DND-41 (cell line): ENCODE data around the gene TCP1.
"Not testable (repeated sequence)": the region's sequence is repeated elsewhere in the genome, so short reads cannot be mapped to it uniquely, and the experiment has no call there.

ENCODE experiments used
- ATAC-seq: fragments of 200-7000 bp; cut with Tn5 transposase; 3 replicates; pipeline ENCODE4 v1.9.1; 2021; ENCODE audit warnings: low read depth; ENCODE audit not compliant: insufficient read depth
- DNase-seq: peaks from one replicate; pipeline ENCODE4 v3.0.0-alpha.2; 2020
- H2AFZ ChIP-seq: 2 replicates; pipeline ENCODE4 v1.6.0; 2012; ENCODE audit warnings: low read depth, low read length
- H3K27ac ChIP-seq: 2 replicates; pipeline ENCODE4 v1.5.1; 2012; ENCODE audit warnings: low read length, inconsistent platforms
- H3K27me3 ChIP-seq: fragments of 200-600 bp; sonication (generic); 2 replicates; pipeline ENCODE4 v1.6.0; 2012; ENCODE audit warnings: low read length, mild to moderate bottlenecking, inconsistent platforms; ENCODE audit not compliant: insufficient read depth, poor library complexity
- H3K36me3 ChIP-seq: 2 replicates; pipeline ENCODE4 v1.5.1; 2012; ENCODE audit warnings: low read length, inconsistent platforms; ENCODE audit not compliant: insufficient read depth
- H3K4me1 ChIP-seq: 2 replicates; pipeline ENCODE4 v1.5.1; 2012; ENCODE audit warnings: mild to moderate bottlenecking, low read length; ENCODE audit not compliant: insufficient read depth
- H3K4me2 ChIP-seq: 2 replicates; pipeline ENCODE4 v1.6.0; 2012; ENCODE audit warnings: mild to moderate bottlenecking, moderate library complexity, low read length, inconsistent platforms; ENCODE audit not compliant: insufficient read depth
- H3K4me3 ChIP-seq, 2 experiments: fragments of 200-600 bp in 1 of 2; shearing (Covaris generic) in 1 of 2; 2 replicates each; pipeline ENCODE4 v1.5.1; 2012 to 2016; ENCODE audit warnings: inconsistent platforms in 2 of 2, low read length in 2 of 2, mild to moderate bottlenecking in 2 of 2, low read depth in 1 of 2, moderate library complexity in 1 of 2
- H3K79me2 ChIP-seq: 2 replicates; pipeline ENCODE4 v1.6.0; 2012; ENCODE audit warnings: low read length, inconsistent platforms; ENCODE audit not compliant: insufficient read depth
- H3K9ac ChIP-seq: 2 replicates; pipeline ENCODE4 v1.6.0; 2012; ENCODE audit warnings: low read depth, mild to moderate bottlenecking, inconsistent platforms, low read length, moderate library complexity
- H3K9me3 ChIP-seq: 2 replicates; pipeline ENCODE4 v1.5.1; 2012; ENCODE audit warnings: low read length, moderate library complexity, mild to moderate bottlenecking, inconsistent platforms; ENCODE audit not compliant: insufficient read depth, severe bottlenecking
- H4K20me1 ChIP-seq: 2 replicates; pipeline ENCODE4 v1.6.0; 2012; ENCODE audit warnings: low read length; ENCODE audit not compliant: insufficient read depth
- EZH2 ChIP-seq: IDR thresholded peaks from 3 replicates; pipeline ENCODE4 v1.6.1; 2012; ENCODE audit warnings: borderline replicate concordance, low read depth, mild to moderate bottlenecking, moderate library complexity, low read length, inconsistent platforms; ENCODE audit not compliant: severe bottlenecking
- TF ChIP-seq, protein P1 (sequence below): IDR thresholded peaks from 2 replicates; pipeline ENCODE4 v1.5.1; 2012; ENCODE audit warnings: borderline replicate concordance, low read length, moderate library complexity, mild to moderate bottlenecking; ENCODE audit not compliant: poor library complexity, severe bottlenecking; ENCODE audit errors: extremely low read depth

Gene TCP1

DNA sequence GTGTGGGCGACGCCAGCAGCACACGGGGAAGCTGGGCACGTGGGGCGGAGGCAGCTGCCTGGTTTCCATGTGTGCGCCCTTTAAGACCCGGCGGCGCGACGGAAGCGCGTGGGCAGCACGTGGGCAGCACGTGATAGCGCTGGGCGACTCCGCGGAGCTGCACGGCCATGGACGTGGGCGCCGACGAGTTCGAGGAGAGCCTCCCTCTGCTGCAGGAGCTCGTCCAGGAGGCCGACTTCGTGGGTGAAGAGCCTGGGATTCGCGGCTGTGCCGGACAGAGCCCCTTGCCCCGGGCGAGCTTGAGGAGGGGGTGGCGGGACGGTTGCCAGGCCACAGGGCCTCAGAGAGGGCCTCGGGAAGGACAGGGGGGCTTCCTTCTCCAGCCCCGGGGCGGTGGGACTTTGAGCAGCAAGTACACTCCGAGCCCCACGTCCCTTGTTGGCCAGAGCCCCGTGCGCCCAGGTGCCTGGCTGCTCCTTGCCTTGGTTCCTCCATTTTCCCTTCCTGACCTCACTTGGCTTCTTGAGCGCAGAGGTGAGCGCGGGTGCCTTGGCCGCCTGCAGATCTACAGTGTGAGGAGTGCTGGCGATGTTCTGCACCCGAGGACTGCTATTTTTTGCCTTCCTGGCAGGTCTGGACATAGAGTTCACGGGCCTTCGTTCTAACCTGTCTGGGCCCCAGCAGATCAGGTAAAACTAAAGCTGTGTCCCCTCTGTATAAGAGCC, 10.9 kb upstream of the TCP1 start, which contains the start of gene PNLDC1:
PNLDC1 (plus strand) TSS at position 136 of the 725 bp plus-strand sequence; CDS start at position 168, 32 bp downstream.
- Histone ChIP-seq H2AFZ (no peak within 1 kb of the TSS), H3K27ac (no peak within 1 kb of the TSS), H4K20me1 (peaks cover 11% of the 10 kb centered on the region; the same call in 1 of the 2 replicates), H3K9ac (no peak within 1 kb of the TSS), H3K4me3 (no peak within 1 kb of the TSS), H3K79me2 (peaks cover 8% of the 10 kb centered on the region), H3K4me1 (no peaks in the 10 kb centered on the region), H3K4me2 (no peak within 1 kb of the TSS), H3K36me3 (peaks cover 43% of the 10 kb centered on the region), H3K9me3 (no peaks in the 10 kb centered on the region), H3K27me3 (no peaks in the 10 kb centered on the region)
- DNase-seq (no peak), ATAC-seq (peak; percentile 22; the same call in 2 of the 3 replicates)
- TF ChIP-seq, protein P1, sequence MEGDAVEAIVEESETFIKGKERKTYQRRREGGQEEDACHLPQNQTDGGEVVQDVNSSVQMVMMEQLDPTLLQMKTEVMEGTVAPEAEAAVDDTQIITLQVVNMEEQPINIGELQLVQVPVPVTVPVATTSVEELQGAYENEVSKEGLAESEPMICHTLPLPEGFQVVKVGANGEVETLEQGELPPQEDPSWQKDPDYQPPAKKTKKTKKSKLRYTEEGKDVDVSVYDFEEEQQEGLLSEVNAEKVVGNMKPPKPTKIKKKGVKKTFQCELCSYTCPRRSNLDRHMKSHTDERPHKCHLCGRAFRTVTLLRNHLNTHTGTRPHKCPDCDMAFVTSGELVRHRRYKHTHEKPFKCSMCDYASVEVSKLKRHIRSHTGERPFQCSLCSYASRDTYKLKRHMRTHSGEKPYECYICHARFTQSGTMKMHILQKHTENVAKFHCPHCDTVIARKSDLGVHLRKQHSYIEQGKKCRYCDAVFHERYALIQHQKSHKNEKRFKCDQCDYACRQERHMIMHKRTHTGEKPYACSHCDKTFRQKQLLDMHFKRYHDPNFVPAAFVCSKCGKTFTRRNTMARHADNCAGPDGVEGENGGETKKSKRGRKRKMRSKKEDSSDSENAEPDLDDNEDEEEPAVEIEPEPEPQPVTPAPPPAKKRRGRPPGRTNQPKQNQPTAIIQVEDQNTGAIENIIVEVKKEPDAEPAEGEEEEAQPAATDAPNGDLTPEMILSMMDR: no peak
- no peak for TF ChIP-seq EZH2

DNA sequence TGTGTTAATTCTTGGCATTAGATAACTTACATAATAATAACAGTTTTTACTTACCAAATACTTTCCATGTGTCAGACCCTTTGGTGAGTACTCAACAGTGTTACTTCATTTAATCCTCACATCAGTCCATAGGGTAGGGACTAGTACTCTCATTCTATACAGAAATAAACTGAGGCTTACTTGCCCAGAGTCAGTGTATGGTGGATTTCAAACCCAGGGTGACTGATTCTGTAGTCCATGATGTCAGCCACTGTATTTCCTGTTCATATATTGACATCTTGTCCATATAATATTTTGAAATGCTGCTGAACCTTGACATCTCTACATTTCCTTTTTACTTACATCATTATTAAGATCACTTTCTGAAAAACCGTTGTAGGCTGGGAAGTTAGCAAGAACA, 8.2 kb upstream of the TCP1 start:
- Histone ChIP-seq H3K4me2 (no peak overlapping the region), H3K36me3 (peaks cover 64% of the 10 kb centered on the region)

DNA sequence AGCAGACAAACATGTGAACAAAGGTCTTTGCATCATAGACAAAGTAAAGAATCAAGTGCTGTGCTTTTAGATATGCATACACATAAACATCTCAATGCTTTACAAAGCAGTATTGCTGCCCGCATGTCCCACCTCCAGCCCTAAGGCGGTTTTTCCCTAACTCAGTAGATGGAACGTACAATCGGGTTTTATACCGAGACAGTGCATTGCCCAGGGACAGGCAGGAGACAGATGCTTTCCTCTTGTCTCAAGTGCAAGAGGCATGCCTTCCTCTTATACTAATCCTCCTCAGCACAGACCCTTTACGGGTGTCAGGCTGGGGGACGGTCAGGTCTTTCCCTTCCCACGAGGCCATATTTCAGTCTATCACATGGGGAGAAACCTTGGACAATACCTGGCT, 5.6 kb upstream of the TCP1 start:
- not testable (repeated sequence) for H3K4me3 ChIP-seq, ATAC-seq, H3K4me2 ChIP-seq, H2AFZ ChIP-seq, DNase-seq, H3K9me3 ChIP-seq, H3K27me3 ChIP-seq, H3K27ac ChIP-seq, H3K9ac ChIP-seq
- H4K20me1 ChIP-seq: peaks cover 23% of the 10 kb centered on the region; the same call in 1 of the 2 replicates
- peaks cover 85% of the 10 kb centered on the region for H3K36me3 ChIP-seq
- H3K79me2 ChIP-seq: peaks cover 54% of the 10 kb centered on the region
- H3K4me1 ChIP-seq: peaks cover 29% of the 10 kb centered on the region

More for the DNA sequence above, 8.2 kb upstream of the TCP1 start:
- Histone ChIP-seq H3K27ac (no peak overlapping the region), H2AFZ (no peak overlapping the region), H3K9me3 (no peaks in the 10 kb centered on the region), H3K4me3 (no peak overlapping the region), H3K9ac (no peak overlapping the region), H3K27me3 (no peaks in the 10 kb centered on the region), H4K20me1 (peaks cover 13% of the 10 kb centered on the region; the same call in 1 of the 2 replicates), H3K4me1 (peaks cover 9% of the 10 kb centered on the region), H3K79me2 (peaks cover 29% of the 10 kb centered on the region)
- DNase-seq (no peak), ATAC-seq (no peak)
- no peak for TF ChIP-seq EZH2
- TF ChIP-seq, protein P1: no peak

DNA sequence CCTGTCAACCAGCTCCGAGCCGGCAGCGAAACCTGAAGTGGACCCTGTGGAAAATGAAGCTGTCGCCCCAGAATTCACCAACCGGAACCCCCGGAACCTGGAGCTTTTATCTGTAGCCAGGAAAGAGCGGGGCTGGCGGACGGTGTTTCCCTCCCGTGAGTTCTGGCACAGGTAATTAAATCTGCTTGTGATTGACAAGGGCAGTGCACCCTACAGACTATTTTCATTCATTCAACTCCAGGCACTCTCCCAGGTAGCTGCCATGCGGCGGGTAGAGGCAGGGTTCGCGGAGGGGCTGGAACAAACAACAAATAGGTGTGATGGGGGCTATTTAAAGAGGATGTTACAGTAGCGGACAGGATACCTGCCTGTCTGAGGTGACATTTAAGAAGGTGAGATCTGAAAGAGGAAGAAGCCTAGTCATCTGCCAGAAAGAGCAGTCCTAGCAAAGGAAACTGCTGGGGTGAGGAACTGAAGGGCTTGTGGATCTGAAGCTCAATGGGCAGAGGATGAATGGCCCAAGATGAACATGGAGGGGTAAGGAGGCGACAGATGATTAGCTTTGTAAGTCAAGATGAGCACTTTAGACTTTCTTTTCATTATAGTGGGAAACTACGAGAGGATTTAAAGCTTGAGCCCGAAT, 1.7 kb upstream of the TCP1 start:
- Histone ChIP-seq H3K9ac (peak overlapping the region; percentile 94), H3K9me3 (no peaks in the 10 kb centered on the region), H2AFZ (peak overlapping the region; percentile 85), H3K27me3 (no peaks in the 10 kb centered on the region), H3K4me1 (peaks cover 52% of the 10 kb centered on the region), H3K4me3 (peak overlapping the region; percentile 94 to 97), H3K36me3 (peaks cover 80% of the 10 kb centered on the region), H3K79me2 (peaks cover 86% of the 10 kb centered on the region), H3K4me2 (peak overlapping the region; percentile 97), H4K20me1 (peaks cover 41% of the 10 kb centered on the region), H3K27ac (peak overlapping the region; percentile 88)
- no peak for TF ChIP-seq EZH2
- TF ChIP-seq, protein P1: no peak
- ATAC-seq (no peak), DNase-seq (no peak)
